ENCODE results near the gene KIF5B.
"Not testable (repeated sequence)": the region's sequence is repeated elsewhere in the genome, so short reads cannot be mapped to it uniquely, and the experiment has no call there.

GRCh38 chr10:31987786-31988185, 68.4 kb downstream of the KIF5B start:
- not testable (repeated sequence) for TF ChIP-seq SIX5 (IDR thresholded peaks at IDR 0.05; ENCODE audit: low read depth, low read length); BCL11A (IDR thresholded peaks at IDR 0.05; ENCODE audit: low read depth in 2 of 2, low read length in 2 of 2); EP300 (IDR thresholded peaks at IDR 0.05; ENCODE audit: borderline replicate concordance in 1 of 2, low read depth in 2 of 2, low read length in 2 of 2); GTF2F1 (IDR thresholded peaks at IDR 0.05; ENCODE audit: borderline replicate concordance, low read depth, low read length); CTCF (IDR thresholded peaks at IDR 0.05; ENCODE audit: control extremely low read depth in 1 of 3, insufficient read depth in 1 of 3, low read depth in 1 of 3, low read length in 3 of 3); GABPA (IDR thresholded peaks at IDR 0.05; ENCODE audit: borderline replicate concordance, insufficient read depth, low read length); TAF1 (IDR thresholded peaks at IDR 0.05; ENCODE audit: low read depth, low read length); JUND (IDR thresholded peaks at IDR 0.05; ENCODE audit: low read length); POLR2AphosphoS5 (IDR thresholded peaks at IDR 0.05; ENCODE audit: low read depth, low read length)
- TF ChIP-seq, protein P1, sequence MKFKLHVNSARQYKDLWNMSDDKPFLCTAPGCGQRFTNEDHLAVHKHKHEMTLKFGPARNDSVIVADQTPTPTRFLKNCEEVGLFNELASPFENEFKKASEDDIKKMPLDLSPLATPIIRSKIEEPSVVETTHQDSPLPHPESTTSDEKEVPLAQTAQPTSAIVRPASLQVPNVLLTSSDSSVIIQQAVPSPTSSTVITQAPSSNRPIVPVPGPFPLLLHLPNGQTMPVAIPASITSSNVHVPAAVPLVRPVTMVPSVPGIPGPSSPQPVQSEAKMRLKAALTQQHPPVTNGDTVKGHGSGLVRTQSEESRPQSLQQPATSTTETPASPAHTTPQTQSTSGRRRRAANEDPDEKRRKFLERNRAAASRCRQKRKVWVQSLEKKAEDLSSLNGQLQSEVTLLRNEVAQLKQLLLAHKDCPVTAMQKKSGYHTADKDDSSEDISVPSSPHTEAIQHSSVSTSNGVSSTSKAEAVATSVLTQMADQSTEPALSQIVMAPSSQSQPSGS (IDR thresholded peaks at IDR 0.05; ENCODE audit: low read length) = not testable (repeated sequence)
